HG03354 (cell line): Measurements from ENCODE around the gene CDH5.

Experiments used
- ATAC-seq: cut with Tn5 transposase; IDR thresholded peaks from one replicate; pipeline ENCODE4 v1.9.1; 2021; ENCODE audit warnings: mild to moderate bottlenecking; ENCODE audit not compliant: unreplicated experiment, poor library complexity, severe bottlenecking

Gene CDH5

GRCh38 chr16:66428682-66429251, 62.3 kb downstream of the CDH5 start:
- ATAC-seq, result no peak

- no peak for ATAC-seq
Observed at GRCh38 chr16:66429290-66429962, 62.9 kb downstream of the CDH5 start.

- no peak for ATAC-seq
Observed at GRCh38 chr16:66430214-66430613, 63.7 kb downstream of the CDH5 start.

- ATAC-seq, result no peak
Observed at GRCh38 chr16:66431760-66432159, 65.3 kb downstream of the CDH5 start.

- no peak for ATAC-seq
Observed at GRCh38 chr16:66432429-66432828, 65.9 kb downstream of the CDH5 start.

- no peak for ATAC-seq
Observed at GRCh38 chr16:66434619-66435430, 68.3 kb downstream of the CDH5 start.

GRCh38 chr16:66435896-66436295, 69.4 kb downstream of the CDH5 start:
- no peak for ATAC-seq

- ATAC-seq, result no peak
Observed at GRCh38 chr16:66437391-66437945, 71.0 kb downstream of the CDH5 start.

- no peak for ATAC-seq
Observed at GRCh38 chr16:66438536-66438935, 72.0 kb downstream of the CDH5 start.

GRCh38 chr16:66439051-66439730, 72.7 kb downstream of the CDH5 start:
- no peak for ATAC-seq

- ATAC-seq, result no peak
Observed at GRCh38 chr16:66440271-66440802, 73.8 kb downstream of the CDH5 start.

- ATAC-seq, result no peak
Observed at GRCh38 chr16:66440970-66441369, 74.5 kb downstream of the CDH5 start.

GRCh38 chr16:66441586-66442375, 75.3 kb downstream of the CDH5 start:
- ATAC-seq, result no peak

- ATAC-seq, result no peak
Observed at GRCh38 chr16:66442502-66443268, 76.2 kb downstream of the CDH5 start.

GRCh38 chr16:66443269-66443652, 76.8 kb downstream of the CDH5 start:
- ATAC-seq, result no peak

GRCh38 chr16:66444049-66444481, 77.6 kb downstream of the CDH5 start:
- no peak for ATAC-seq

GRCh38 chr16:66446737-66447136, 80.2 kb downstream of the CDH5 start:
- no peak for ATAC-seq

GRCh38 chr16:66447491-66447890, 81.0 kb downstream of the CDH5 start:
- no peak for ATAC-seq
